ENCODE results near the gene SOX6. TPM values are rescaled to one million over a fixed set of nuclear protein-coding genes. Genes with fewer than 3 reads are reported as not detected.

The SOX6 gene
- total RNA-seq, 1 experiment from 2014 or later = not detected

DNA sequence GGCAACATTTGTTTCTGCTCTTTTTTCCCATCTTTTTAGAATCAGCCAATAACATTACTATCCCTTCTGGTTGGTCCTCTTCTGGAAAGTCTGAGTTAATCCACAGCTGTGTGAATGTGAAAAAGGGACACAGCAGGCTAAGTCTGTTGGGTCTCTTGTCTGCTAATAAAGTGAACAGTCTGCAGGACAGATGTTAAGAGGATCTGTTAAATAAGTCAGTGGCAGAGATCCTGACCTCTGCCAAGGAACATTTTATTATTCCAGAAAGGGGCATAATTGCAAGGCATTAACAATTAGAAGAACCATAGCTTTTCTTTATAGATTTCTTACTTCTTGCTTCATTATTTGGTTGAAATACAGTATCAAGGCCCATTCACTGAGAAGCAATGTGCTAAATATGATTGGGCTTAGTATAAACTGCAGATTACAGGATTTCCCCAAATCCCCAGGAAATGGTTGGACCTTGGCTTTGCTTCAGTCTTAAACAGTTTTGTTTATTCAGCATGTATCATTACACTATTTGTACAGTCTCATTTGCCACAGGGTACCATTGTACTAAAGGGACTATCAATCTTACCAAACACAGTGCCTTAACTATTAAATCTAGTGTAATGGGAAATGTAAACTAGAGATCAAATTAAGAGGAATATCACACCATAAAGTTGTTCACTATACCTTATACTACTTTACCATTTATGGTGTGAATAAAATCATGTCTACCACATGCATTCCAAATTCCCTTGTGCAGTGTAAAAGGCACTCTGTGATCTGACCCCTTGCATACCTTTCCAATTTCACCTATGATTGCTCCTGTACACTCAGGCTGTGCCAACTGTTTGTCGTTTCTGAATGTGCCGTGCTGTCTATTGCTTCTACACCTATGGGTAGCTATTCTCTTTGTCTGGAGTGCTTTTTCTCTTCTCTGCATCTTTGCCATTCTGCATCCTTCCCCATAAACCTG is 274.0 kb downstream of the SOX6 start:
- Histone ChIP-seq H3K79me2 (ENCODE audit: insufficient read depth, low read length) (no peaks in the 10 kb centered on the region), H3K79me1 (ENCODE audit: insufficient read depth, low read depth, low read length, poor library complexity, severe bottlenecking) (no peaks in the 10 kb centered on the region), H3K4me2 (ENCODE audit: insufficient read depth, insufficient read length, low read length) (no peak overlapping the region), H3K4ac (ENCODE audit: low read depth, low read length) (no peak overlapping the region), H3K56ac (ENCODE audit: insufficient read length, low read depth, low read length) (no peak overlapping the region), H2BK12ac (ENCODE audit: insufficient read length, low read depth, low read length) (no peak overlapping the region), H3K27ac (ENCODE audit: insufficient read length, low read depth, low read length) (no peak overlapping the region), H3K23ac (ENCODE audit: insufficient read length, low read depth, low read length) (no peak overlapping the region), H2AK5ac (ENCODE audit: insufficient read length, low read length) (no peak overlapping the region), H4K20me1 (ENCODE audit: control insufficient read depth, insufficient read depth, insufficient read length) (no peaks in the 10 kb centered on the region), H4K91ac (ENCODE audit: insufficient read length, low read depth, low read length) (no peak overlapping the region), H3K14ac (ENCODE audit: insufficient read depth, low read length) (no peak overlapping the region), H4K5ac (ENCODE audit: insufficient read length, low read depth, low read length) (no peak overlapping the region), H4K8ac (replicated peaks; ENCODE audit: insufficient read length, low read depth, low read length) (no peak overlapping the region), H3K27me3 (ENCODE audit: insufficient read depth, low read length) (no peaks in the 10 kb centered on the region; the same call in 1 of the 2 replicates), H2AFZ (ENCODE audit: low read length) (no peak overlapping the region), H3K4me1 (ENCODE audit: insufficient read depth, low read length) (no peaks in the 10 kb centered on the region), H3K9me3 (ENCODE audit: control insufficient read depth, low read depth, low read length) (no peaks in the 10 kb centered on the region), H2BK5ac (ENCODE audit: insufficient read length, low read length) (no peak overlapping the region), H3K23me2 (ENCODE audit: insufficient read length, low read depth, low read length, poor library complexity, severe bottlenecking) (no peaks in the 10 kb centered on the region), H3T11ph (ENCODE audit: low read length) (no peak overlapping the region), H2BK15ac (ENCODE audit: low read depth, low read length) (no peak overlapping the region), H3K18ac (ENCODE audit: insufficient read length, low read depth, low read length) (no peak overlapping the region), H2BK20ac (ENCODE audit: low read depth, low read length, poor library complexity, severe bottlenecking) (no peak overlapping the region), H2BK120ac (ENCODE audit: low read depth, low read length, poor library complexity, severe bottlenecking) (no peak overlapping the region), H3K9ac (ENCODE audit: extremely low read depth, insufficient read length, low read length) (no peak overlapping the region)
- Mint-ChIP-seq H3K4me1 (no peaks in the 10 kb centered on the region), H3K36me3 (ENCODE audit: insufficient read depth in 1 of 3, low read depth in 3 of 3) (no peaks in the 10 kb centered on the region), H3K9me3 (no peaks in the 10 kb centered on the region), H3K27me3 (ENCODE audit: low read depth) (peaks cover 3% of the 10 kb centered on the region), H3K27ac (no peak overlapping the region), H3K4me3 (no peak overlapping the region)
- DNase-seq = no peak
- TF ChIP-seq, protein P1, sequence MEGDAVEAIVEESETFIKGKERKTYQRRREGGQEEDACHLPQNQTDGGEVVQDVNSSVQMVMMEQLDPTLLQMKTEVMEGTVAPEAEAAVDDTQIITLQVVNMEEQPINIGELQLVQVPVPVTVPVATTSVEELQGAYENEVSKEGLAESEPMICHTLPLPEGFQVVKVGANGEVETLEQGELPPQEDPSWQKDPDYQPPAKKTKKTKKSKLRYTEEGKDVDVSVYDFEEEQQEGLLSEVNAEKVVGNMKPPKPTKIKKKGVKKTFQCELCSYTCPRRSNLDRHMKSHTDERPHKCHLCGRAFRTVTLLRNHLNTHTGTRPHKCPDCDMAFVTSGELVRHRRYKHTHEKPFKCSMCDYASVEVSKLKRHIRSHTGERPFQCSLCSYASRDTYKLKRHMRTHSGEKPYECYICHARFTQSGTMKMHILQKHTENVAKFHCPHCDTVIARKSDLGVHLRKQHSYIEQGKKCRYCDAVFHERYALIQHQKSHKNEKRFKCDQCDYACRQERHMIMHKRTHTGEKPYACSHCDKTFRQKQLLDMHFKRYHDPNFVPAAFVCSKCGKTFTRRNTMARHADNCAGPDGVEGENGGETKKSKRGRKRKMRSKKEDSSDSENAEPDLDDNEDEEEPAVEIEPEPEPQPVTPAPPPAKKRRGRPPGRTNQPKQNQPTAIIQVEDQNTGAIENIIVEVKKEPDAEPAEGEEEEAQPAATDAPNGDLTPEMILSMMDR (conservative IDR thresholded peaks at IDR 0.05) = no peak
- WGBS (ENCODE audit: extremely low coverage, insufficient read length, low lambda C conversion rate) = no CpG with 5 or more reads among the region's 2 CpGs
